ENCODE results near the gene RGL1.
A peak's percentile ranks its signal among the peaks of the same experiment; 100 is the strongest.

Gene RGL1

GRCh38 chr1:183847641-183848040, 42.7 kb downstream of the RGL1 start:
- H3K9me3 Mint-ChIP-seq = no peaks in the 10 kb centered on the region
- H3K27ac Mint-ChIP-seq = no peak overlapping the region
- peaks cover 18% of the 10 kb centered on the region for H3K36me3 Mint-ChIP-seq (ENCODE audit: low read depth)
- no peak overlapping the region for H3K4me3 Mint-ChIP-seq
- TF ChIP-seq, protein P1, sequence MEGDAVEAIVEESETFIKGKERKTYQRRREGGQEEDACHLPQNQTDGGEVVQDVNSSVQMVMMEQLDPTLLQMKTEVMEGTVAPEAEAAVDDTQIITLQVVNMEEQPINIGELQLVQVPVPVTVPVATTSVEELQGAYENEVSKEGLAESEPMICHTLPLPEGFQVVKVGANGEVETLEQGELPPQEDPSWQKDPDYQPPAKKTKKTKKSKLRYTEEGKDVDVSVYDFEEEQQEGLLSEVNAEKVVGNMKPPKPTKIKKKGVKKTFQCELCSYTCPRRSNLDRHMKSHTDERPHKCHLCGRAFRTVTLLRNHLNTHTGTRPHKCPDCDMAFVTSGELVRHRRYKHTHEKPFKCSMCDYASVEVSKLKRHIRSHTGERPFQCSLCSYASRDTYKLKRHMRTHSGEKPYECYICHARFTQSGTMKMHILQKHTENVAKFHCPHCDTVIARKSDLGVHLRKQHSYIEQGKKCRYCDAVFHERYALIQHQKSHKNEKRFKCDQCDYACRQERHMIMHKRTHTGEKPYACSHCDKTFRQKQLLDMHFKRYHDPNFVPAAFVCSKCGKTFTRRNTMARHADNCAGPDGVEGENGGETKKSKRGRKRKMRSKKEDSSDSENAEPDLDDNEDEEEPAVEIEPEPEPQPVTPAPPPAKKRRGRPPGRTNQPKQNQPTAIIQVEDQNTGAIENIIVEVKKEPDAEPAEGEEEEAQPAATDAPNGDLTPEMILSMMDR (IDR thresholded peaks at IDR 0.05; ENCODE audit: unreplicated experiment in 3 of 3) = no peak
- no peaks in the 10 kb centered on the region for H3K27me3 Mint-ChIP-seq (ENCODE audit: low read depth)
- H3K4me1 Mint-ChIP-seq = peaks cover 38% of the 10 kb centered on the region

- Mint-ChIP-seq H3K27ac (peak overlapping the region in 2 of 3 experiments; percentile 5 to 70), H3K9me3 (no peaks in the 10 kb centered on the region), H3K27me3 (ENCODE audit: low read depth) (no peaks in the 10 kb centered on the region), H3K4me1 (peaks cover 15% of the 10 kb centered on the region), H3K4me3 (no peak overlapping the region), H3K36me3 (ENCODE audit: low read depth) (peaks cover 19% of the 10 kb centered on the region)
- TF ChIP-seq, protein P1 (IDR thresholded peaks at IDR 0.05; ENCODE audit: unreplicated experiment in 3 of 3) = no peak
Observed at GRCh38 chr1:183850852-183851251, 45.9 kb downstream of the RGL1 start.

- H3K36me3 Mint-ChIP-seq (ENCODE audit: low read depth) = peaks cover 24% of the 10 kb centered on the region
- peak overlapping the region; percentile 82 to 97 (median 93) for H3K27ac Mint-ChIP-seq
- no peaks in the 10 kb centered on the region for H3K27me3 Mint-ChIP-seq (ENCODE audit: low read depth)
- no peaks in the 10 kb centered on the region for H3K9me3 Mint-ChIP-seq
- peak overlapping the region in 1 of 3 experiments; percentile 28 for H3K4me3 Mint-ChIP-seq
- TF ChIP-seq, protein P1 (IDR thresholded peaks at IDR 0.05; ENCODE audit: unreplicated experiment in 3 of 3) = no peak
- peaks cover 68% of the 10 kb centered on the region for H3K4me1 Mint-ChIP-seq
Observed at GRCh38 chr1:183859119-183859518, 54.2 kb downstream of the RGL1 start.

DNA sequence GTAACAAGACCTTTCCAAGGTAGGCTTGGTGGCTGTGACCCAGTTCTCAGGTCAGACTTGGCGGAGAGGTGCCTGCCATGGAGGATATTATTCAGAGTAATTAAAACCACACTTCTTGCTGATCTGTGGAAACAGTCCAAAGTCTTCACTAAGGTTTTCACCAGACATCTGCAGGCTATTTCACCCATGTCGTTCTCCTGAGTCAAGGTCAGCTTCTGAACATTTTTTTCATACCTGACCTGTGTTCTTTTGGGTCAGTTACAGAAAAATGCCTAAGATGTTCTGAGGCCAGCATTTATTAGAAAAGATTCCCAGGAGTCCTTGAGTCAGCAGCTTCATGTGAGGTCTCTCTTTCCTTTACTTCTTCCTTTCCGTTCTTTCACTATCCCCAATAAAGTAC, 54.9 kb downstream of the RGL1 start:
- Mint-ChIP-seq H3K4me3 (peak overlapping the region in 1 of 3 experiments; percentile 26), H3K9me3 (no peaks in the 10 kb centered on the region), H3K27ac (peak overlapping the region; percentile 82 to 97 (median 93)), H3K4me1 (peaks cover 72% of the 10 kb centered on the region), H3K36me3 (ENCODE audit: low read depth) (peaks cover 24% of the 10 kb centered on the region), H3K27me3 (ENCODE audit: low read depth) (no peaks in the 10 kb centered on the region)
- TF ChIP-seq, protein P1 (IDR thresholded peaks at IDR 0.05; ENCODE audit: unreplicated experiment in 3 of 3) = no peak

DNA sequence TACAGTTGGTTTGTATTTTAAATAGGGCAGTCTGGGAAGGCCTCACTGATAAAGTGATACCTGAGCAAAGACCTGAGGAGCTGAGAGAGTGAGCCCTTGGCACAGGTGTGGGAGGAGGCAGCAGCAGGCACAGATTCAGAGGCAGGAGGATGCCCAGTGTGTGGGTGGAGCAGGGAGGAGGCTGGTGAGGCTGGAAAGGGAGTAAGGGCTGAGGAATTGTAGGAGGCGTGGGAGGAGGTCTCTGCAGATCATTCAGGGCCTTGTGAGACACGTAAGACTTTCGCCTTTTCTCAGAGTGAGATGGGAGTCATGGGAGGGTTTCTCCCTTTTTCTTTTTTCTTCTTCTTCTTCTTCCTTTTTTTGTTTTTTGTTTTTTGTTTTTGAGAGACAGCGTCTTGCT, 58.0 kb downstream of the RGL1 start:
- peaks cover 59% of the 10 kb centered on the region for H3K4me1 Mint-ChIP-seq
- no peaks in the 10 kb centered on the region for H3K9me3 Mint-ChIP-seq
- H3K36me3 Mint-ChIP-seq (ENCODE audit: low read depth) = peaks cover 14% of the 10 kb centered on the region
- H3K27me3 Mint-ChIP-seq (ENCODE audit: low read depth) = no peaks in the 10 kb centered on the region
- H3K27ac Mint-ChIP-seq = peak overlapping the region; percentile 53 to 93 (median 72)
- TF ChIP-seq, protein P1 (IDR thresholded peaks at IDR 0.05; ENCODE audit: unreplicated experiment in 3 of 3) = no peak
- H3K4me3 Mint-ChIP-seq = no peak overlapping the region

GRCh38 chr1:183863852-183864251, 58.9 kb downstream of the RGL1 start:
- Mint-ChIP-seq H3K27ac (peak overlapping the region in 2 of 3 experiments; percentile 45 to 93), H3K4me3 (no peak overlapping the region)

More at GRCh38 chr1:183863852-183864251, 58.9 kb downstream of the RGL1 start:
- H3K9me3 Mint-ChIP-seq = no peaks in the 10 kb centered on the region
- TF ChIP-seq, protein P1 (IDR thresholded peaks at IDR 0.05; ENCODE audit: unreplicated experiment in 3 of 3) = no peak
- H3K36me3 Mint-ChIP-seq (ENCODE audit: low read depth) = peaks cover 14% of the 10 kb centered on the region
- H3K4me1 Mint-ChIP-seq = peaks cover 50% of the 10 kb centered on the region
- no peaks in the 10 kb centered on the region for H3K27me3 Mint-ChIP-seq (ENCODE audit: low read depth)
